Astrocyte (in vitro differentiated cells and primary cell): ENCODE results near the gene SLC22A4.

Experiments
- EZH2 ChIP-seq: IDR thresholded peaks from 2 replicates; pipeline ENCODE4 v1.6.1; 2012; ENCODE audit warnings: mild to moderate bottlenecking, low read length, inconsistent platforms; ENCODE audit not compliant: insufficient read depth
- TF ChIP-seq, protein P1 (sequence below): IDR thresholded peaks from 2 replicates; pipeline ENCODE4 v1.5.1; 2011; ENCODE audit warnings: low read depth, mild to moderate bottlenecking, inconsistent platforms, low read length, moderate library complexity; ENCODE audit not compliant: insufficient read depth

DNA sequence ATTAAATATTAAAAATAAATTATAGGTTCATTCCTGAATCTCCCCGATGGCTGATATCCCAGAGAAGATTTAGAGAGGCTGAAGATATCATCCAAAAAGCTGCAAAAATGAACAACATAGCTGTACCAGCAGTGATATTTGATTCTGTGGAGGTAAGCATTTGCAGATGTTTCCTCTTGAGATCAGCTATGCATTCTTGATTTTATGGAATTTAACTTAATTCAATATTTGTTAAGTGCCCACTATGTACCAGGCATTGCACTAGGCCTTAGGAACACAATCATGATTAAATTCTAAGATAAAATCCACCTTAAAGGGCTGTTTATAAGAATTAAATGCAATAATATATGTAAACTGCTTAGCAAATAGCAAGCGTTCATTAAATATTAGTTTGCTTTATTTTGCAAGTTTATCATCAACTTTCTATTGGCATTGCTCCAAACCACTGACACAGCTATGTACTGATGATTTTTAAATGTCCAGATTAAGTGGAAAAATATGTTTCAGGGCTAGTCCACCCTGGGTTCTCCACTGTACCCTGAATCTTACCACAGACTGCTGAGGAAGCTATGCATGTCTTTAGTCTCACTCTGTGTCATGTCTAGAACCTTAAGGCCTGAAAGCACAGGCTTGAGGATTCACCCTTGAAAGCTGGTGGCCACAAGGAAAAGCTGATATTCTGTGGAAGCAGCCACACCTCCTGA lies 33.2 kb downstream of the SLC22A4 start:
- no peak for TF ChIP-seq EZH2
- TF ChIP-seq, protein P1, sequence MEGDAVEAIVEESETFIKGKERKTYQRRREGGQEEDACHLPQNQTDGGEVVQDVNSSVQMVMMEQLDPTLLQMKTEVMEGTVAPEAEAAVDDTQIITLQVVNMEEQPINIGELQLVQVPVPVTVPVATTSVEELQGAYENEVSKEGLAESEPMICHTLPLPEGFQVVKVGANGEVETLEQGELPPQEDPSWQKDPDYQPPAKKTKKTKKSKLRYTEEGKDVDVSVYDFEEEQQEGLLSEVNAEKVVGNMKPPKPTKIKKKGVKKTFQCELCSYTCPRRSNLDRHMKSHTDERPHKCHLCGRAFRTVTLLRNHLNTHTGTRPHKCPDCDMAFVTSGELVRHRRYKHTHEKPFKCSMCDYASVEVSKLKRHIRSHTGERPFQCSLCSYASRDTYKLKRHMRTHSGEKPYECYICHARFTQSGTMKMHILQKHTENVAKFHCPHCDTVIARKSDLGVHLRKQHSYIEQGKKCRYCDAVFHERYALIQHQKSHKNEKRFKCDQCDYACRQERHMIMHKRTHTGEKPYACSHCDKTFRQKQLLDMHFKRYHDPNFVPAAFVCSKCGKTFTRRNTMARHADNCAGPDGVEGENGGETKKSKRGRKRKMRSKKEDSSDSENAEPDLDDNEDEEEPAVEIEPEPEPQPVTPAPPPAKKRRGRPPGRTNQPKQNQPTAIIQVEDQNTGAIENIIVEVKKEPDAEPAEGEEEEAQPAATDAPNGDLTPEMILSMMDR: no peak
